Measurements from ENCODE around the gene ST7L. TPM values are rescaled to one million over a fixed set of nuclear protein-coding genes. Genes with fewer than 3 reads are reported as not detected.

ST7L gene
- total RNA-seq, 2 donors from 2014 or later, result 18.0 to 18.2 TPM

GRCh38 chr1:112527266-112528010 lies 91.5 kb downstream of the ST7L start:
- H3K27ac ChIP-seq (ENCODE audit: low read depth, low read length), result no peak overlapping the region
- peaks cover 9% of the 10 kb centered on the region for H3K36me3 ChIP-seq (ENCODE audit: control insufficient read depth, insufficient read depth, low read length)
- Mint-ChIP-seq H3K4me1 (peaks cover 46% of the 10 kb centered on the region), H3K27me3 (ENCODE audit: insufficient read depth) (no peaks in the 10 kb centered on the region), H3K36me3 (ENCODE audit: low read depth) (peaks cover 3% of the 10 kb centered on the region), H3K27ac (no peak overlapping the region), H3K4me3 (no peak overlapping the region), H3K9me3 (no peaks in the 10 kb centered on the region)
- H3K9me3 ChIP-seq (ENCODE audit: control insufficient read depth, low read length), result no peaks in the 10 kb centered on the region
- H3K9ac ChIP-seq (ENCODE audit: extremely low read depth, low read length, poor library complexity, severe bottlenecking), result no peak overlapping the region
- no peak overlapping the region for H3K4me3 ChIP-seq (ENCODE audit: low read length)
- DNase-seq, result peak; percentile 68
- no peak for TF ChIP-seq CTCF (conservative IDR thresholded peaks at IDR 0.05)
- WGBS, 2 experiments (ENCODE audit: insufficient coverage in 1 of 2, insufficient read length in 1 of 2), result 77 to 81% methylated on average over 3 to 4 of the region's 4 CpGs
- no peaks in the 10 kb centered on the region for H3K27me3 ChIP-seq (ENCODE audit: control insufficient read depth, insufficient read depth, low read length, poor library complexity, severe bottlenecking)
- H3K4me1 ChIP-seq (ENCODE audit: control insufficient read depth, insufficient read depth, low read length), result peaks cover 3% of the 10 kb centered on the region

- no peaks in the 10 kb centered on the region for H3K9me3 Mint-ChIP-seq
- WGBS, 2 experiments (ENCODE audit: insufficient coverage in 1 of 2, insufficient read length in 1 of 2), result 83 to 92% methylated on average over 1 of the region's 1 CpG
- Histone ChIP-seq H3K36me3 (ENCODE audit: control insufficient read depth, insufficient read depth, low read length) (peaks cover 13% of the 10 kb centered on the region), H3K4me3 (ENCODE audit: low read length) (no peak overlapping the region), H3K9ac (ENCODE audit: extremely low read depth, low read length, poor library complexity, severe bottlenecking) (no peak overlapping the region), H3K9me3 (ENCODE audit: control insufficient read depth, low read length) (no peaks in the 10 kb centered on the region), H3K27me3 (ENCODE audit: control insufficient read depth, insufficient read depth, low read length, poor library complexity, severe bottlenecking) (no peaks in the 10 kb centered on the region), H3K27ac (ENCODE audit: low read depth, low read length) (no peak overlapping the region), H3K4me1 (ENCODE audit: control insufficient read depth, insufficient read depth, low read length) (peaks cover 3% of the 10 kb centered on the region)
- H3K4me1 Mint-ChIP-seq, result peaks cover 47% of the 10 kb centered on the region
- no peak for TF ChIP-seq CTCF (conservative IDR thresholded peaks at IDR 0.05)
- no peak for DNase-seq
- peak overlapping the region; percentile 97 for H3K27ac Mint-ChIP-seq
- H3K27me3 Mint-ChIP-seq (ENCODE audit: insufficient read depth), result no peaks in the 10 kb centered on the region
- H3K4me3 Mint-ChIP-seq, result no peak overlapping the region
- H3K36me3 Mint-ChIP-seq (ENCODE audit: low read depth), result peaks cover 3% of the 10 kb centered on the region
Observed at GRCh38 chr1:112524986-112525385, 94.0 kb downstream of the ST7L start.

GRCh38 chr1:112524251-112524650 lies 94.7 kb downstream of the ST7L start:
- peaks cover 3% of the 10 kb centered on the region for H3K36me3 Mint-ChIP-seq (ENCODE audit: low read depth)
- H3K4me1 Mint-ChIP-seq, result peaks cover 47% of the 10 kb centered on the region
- Histone ChIP-seq H3K9me3 (ENCODE audit: control insufficient read depth, low read length) (no peaks in the 10 kb centered on the region), H3K9ac (ENCODE audit: extremely low read depth, low read length, poor library complexity, severe bottlenecking) (peak overlapping the region; percentile 38), H3K36me3 (ENCODE audit: control insufficient read depth, insufficient read depth, low read length) (peaks cover 13% of the 10 kb centered on the region), H3K27me3 (ENCODE audit: control insufficient read depth, insufficient read depth, low read length, poor library complexity, severe bottlenecking) (no peaks in the 10 kb centered on the region), H3K4me1 (ENCODE audit: control insufficient read depth, insufficient read depth, low read length) (peaks cover 3% of the 10 kb centered on the region), H3K27ac (ENCODE audit: low read depth, low read length) (peak overlapping the region; percentile 34), H3K4me3 (ENCODE audit: low read length) (no peak overlapping the region)
- WGBS, 2 experiments (ENCODE audit: insufficient coverage in 1 of 2, insufficient read length in 1 of 2), result 16 to 23% methylated on average over 5 to 8 of the region's 8 CpGs
- no peaks in the 10 kb centered on the region for H3K9me3 Mint-ChIP-seq
- H3K27ac Mint-ChIP-seq, result peak overlapping the region; percentile 97
- TF ChIP-seq CTCF (conservative IDR thresholded peaks at IDR 0.05), result peak; percentile 33
- no peaks in the 10 kb centered on the region for H3K27me3 Mint-ChIP-seq (ENCODE audit: insufficient read depth)
- H3K4me3 Mint-ChIP-seq, result no peak overlapping the region
- DNase-seq, result peak; percentile 97
